Common myeloid progenitor, CD34-positive (primary cell): ENCODE results near the gene RBM45.

Source experiments
- CTCF ChIA-PET: fragments of 350-600 bp; sonication (Branson Sonifier 250); formaldehyde crosslinking; loops from one replicate; lab custom pipeline; 2021; ENCODE audit warnings: antibody characterized with exemption; lab: Charles Lee
- POLR2A ChIA-PET: fragments of 350-600 bp; sonication (Branson Sonifier 250); formaldehyde crosslinking; loops from one replicate; lab custom pipeline; 2021; ENCODE audit warnings: antibody characterized with exemption; lab: Charles Lee
- DNase-seq, 3 donors: peaks; one replicate each; pipeline versions ENCODE4 v3.0.0 to v3.0.0-alpha.2; 2013
- H3K27ac ChIP-seq, 2 experiments: 1 replicate in 1 of 2; 2 replicates in 1 of 2; pipeline ENCODE4 v1.7.0; 2013; ENCODE audit warnings: inconsistent platforms in 2 of 2, low read length in 2 of 2, mild to moderate bottlenecking in 2 of 2, low read depth in 1 of 2, moderate library complexity in 1 of 2; ENCODE audit not compliant: severe bottlenecking in 2 of 2, insufficient read depth in 1 of 2, poor library complexity in 1 of 2
- H3K27me3 ChIP-seq, 5 experiments: replicated peaks in 2 of 5; 1 replicate in 3 of 5; 2 replicates in 2 of 5; pipeline versions ENCODE4 v1.6.1 to v1.7.0; 2013; ENCODE audit warnings: low read length in 4 of 5, mild to moderate bottlenecking in 2 of 5, moderate library complexity in 2 of 5, inconsistent platforms in 1 of 5; ENCODE audit not compliant: insufficient read depth in 5 of 5, control insufficient read depth in 4 of 5
- H3K36me3 ChIP-seq, 4 experiments: 1 replicate in 2 of 4; 2 replicates in 2 of 4; pipeline versions ENCODE4 v1.6.1 to v1.7.0; 2013; ENCODE audit warnings: low read length in 3 of 4, control low read depth in 1 of 4, mild to moderate bottlenecking in 1 of 4; ENCODE audit not compliant: control insufficient read depth in 4 of 4, insufficient read depth in 4 of 4
- H3K4me1 ChIP-seq, 4 experiments: 1 replicate in 3 of 4; 2 replicates in 1 of 4; pipeline versions ENCODE4 v1.6.1 to v1.7.1; 2013; ENCODE audit warnings: low read length in 3 of 4, mild to moderate bottlenecking in 3 of 4, control low read depth in 1 of 4, inconsistent platforms in 1 of 4, moderate library complexity in 1 of 4; ENCODE audit not compliant: control insufficient read depth in 4 of 4, insufficient read depth in 4 of 4; ENCODE audit errors: control extremely low read depth in 1 of 4
- H3K4me3 ChIP-seq, 7 experiments: 1 replicate in 4 of 7; 2 replicates in 3 of 7; pipeline versions ENCODE4 v1.5.1 to v1.7.0; 2013; ENCODE audit warnings: mild to moderate bottlenecking in 7 of 7, low read length in 6 of 7, moderate library complexity in 6 of 7, inconsistent platforms in 2 of 7, low read depth in 2 of 7, control low read depth in 1 of 7; ENCODE audit not compliant: insufficient read depth in 4 of 7, control insufficient read depth in 1 of 7; ENCODE audit errors: extremely low read depth in 1 of 7
- H3K9me3 ChIP-seq, 5 experiments: 1 replicate in 4 of 5; 2 replicates in 1 of 5; pipeline versions ENCODE4 v1.6.1 to v1.7.1; 2013; ENCODE audit warnings: low read length in 4 of 5, mild to moderate bottlenecking in 2 of 5, inconsistent platforms in 1 of 5, low read depth in 1 of 5, moderate library complexity in 1 of 5; ENCODE audit not compliant: control insufficient read depth in 4 of 5, insufficient read depth in 2 of 5; ENCODE audit errors: control extremely low read depth in 1 of 5
- WGBS: methylation state at CpG from one replicate; pipeline ENCODE4 v1.1.5; 2013; ENCODE audit not compliant: insufficient coverage; 5-methylcytosine and 5-hydroxymethylcytosine counted together

RBM45 gene

GRCh38 chr2:178157574-178157973 lies 45.3 kb downstream of the RBM45 start:
- no peak for DNase-seq
- Histone ChIP-seq H3K27me3 (no peaks in the 10 kb centered on the region), H3K36me3 (no peaks in the 10 kb centered on the region), H3K27ac (no peak overlapping the region), H3K4me1 (no peaks in the 10 kb centered on the region), H3K4me3 (no peak overlapping the region), H3K9me3 (peaks cover 0 to 3% (median 2%) of the 10 kb centered on the region in 5 experiments)
- WGBS = 94% methylated on average over 2 of the region's 5 CpGs
- POLR2A ChIA-PET = no interaction called here
- CTCF ChIA-PET = no interaction called here

GRCh38 chr2:178159966-178160365 lies 47.7 kb downstream of the RBM45 start:
- no peak overlapping the region for H3K4me3 ChIP-seq
- no peaks in the 10 kb centered on the region for H3K27me3 ChIP-seq
- no peaks in the 10 kb centered on the region for H3K36me3 ChIP-seq
- no peak overlapping the region for H3K27ac ChIP-seq
- no peaks in the 10 kb centered on the region for H3K4me1 ChIP-seq
- POLR2A ChIA-PET = no interaction called here
- no peak for DNase-seq
- H3K9me3 ChIP-seq = peaks cover 0 to 3% (median 1%) of the 10 kb centered on the region in 5 experiments
- WGBS = no CpG with 5 or more reads among the region's 1 CpG
- CTCF ChIA-PET = no interaction called here

GRCh38 chr2:178160601-178161000 lies 48.4 kb downstream of the RBM45 start:
- Histone ChIP-seq H3K27ac (no peak overlapping the region), H3K36me3 (no peaks in the 10 kb centered on the region), H3K4me1 (no peaks in the 10 kb centered on the region), H3K27me3 (no peaks in the 10 kb centered on the region), H3K4me3 (no peak overlapping the region), H3K9me3 (peaks cover 0 to 2% (median under 1%) of the 10 kb centered on the region in 5 experiments)
- no peak for DNase-seq
- CTCF ChIA-PET = no interaction called here
- POLR2A ChIA-PET = no interaction called here
- no CpG with 5 or more reads among the region's 1 CpG for WGBS

GRCh38 chr2:178163395-178163794 lies 51.2 kb downstream of the RBM45 start:
- H3K9me3 ChIP-seq = peaks cover 0 to 1% (median 0%) of the 10 kb centered on the region in 5 experiments
- H3K4me3 ChIP-seq = no peak overlapping the region
- H3K27ac ChIP-seq = no peak overlapping the region
- ChIA-PET POLR2A (no interaction called here), CTCF (no interaction called here)
- no peaks in the 10 kb centered on the region for H3K27me3 ChIP-seq
- no peaks in the 10 kb centered on the region for H3K4me1 ChIP-seq
- H3K36me3 ChIP-seq = no peaks in the 10 kb centered on the region
- WGBS = 87% methylated on average over 3 of the region's 4 CpGs
- DNase-seq = no peak

- no peak overlapping the region for H3K4me3 ChIP-seq
- CTCF ChIA-PET = no interaction called here
- H3K4me1 ChIP-seq = no peaks in the 10 kb centered on the region
- no CpG with 5 or more reads among the region's 1 CpG for WGBS
- H3K36me3 ChIP-seq = no peaks in the 10 kb centered on the region
- peaks cover 0 to 1% (median 0%) of the 10 kb centered on the region in 5 experiments for H3K9me3 ChIP-seq
- H3K27me3 ChIP-seq = no peaks in the 10 kb centered on the region
- no peak overlapping the region for H3K27ac ChIP-seq
- DNase-seq = no peak
- POLR2A ChIA-PET = no interaction called here
Measured at GRCh38 chr2:178163911-178164310, 51.7 kb downstream of the RBM45 start.

GRCh38 chr2:178173657-178174056 lies 61.4 kb downstream of the RBM45 start:
- Histone ChIP-seq H3K4me3 (no peak overlapping the region), H3K27ac (no peak overlapping the region), H3K4me1 (no peaks in the 10 kb centered on the region), H3K36me3 (no peaks in the 10 kb centered on the region), H3K9me3 (peaks cover 0 to 2% (median 0%) of the 10 kb centered on the region in 5 experiments), H3K27me3 (no peaks in the 10 kb centered on the region)
- CTCF ChIA-PET = no interaction called here
- no peak for DNase-seq
- POLR2A ChIA-PET = no interaction called here
- no CpG with 5 or more reads among the region's 1 CpG for WGBS

GRCh38 chr2:178177066-178177679 lies 64.9 kb downstream of the RBM45 start:
- 93% methylated on average over 1 of the region's 1 CpG for WGBS
- Histone ChIP-seq H3K9me3 (no peaks in the 10 kb centered on the region), H3K4me1 (no peaks in the 10 kb centered on the region), H3K4me3 (no peak overlapping the region), H3K27me3 (no peaks in the 10 kb centered on the region), H3K27ac (no peak overlapping the region), H3K36me3 (no peaks in the 10 kb centered on the region)
- CTCF ChIA-PET = no interaction called here
- DNase-seq = peak in 2 of 3 donors; percentile 11 to 16
- POLR2A ChIA-PET = no interaction called here
